ENCODE results near the gene CDK5. TPM values are rescaled to one million over a fixed set of nuclear protein-coding genes. Genes with fewer than 3 reads are reported as not detected.

CDK5 gene
- total and polyA plus RNA-seq, 10 of the 15 experiments (the other 5 are each of a cell fraction or from before 2014, with no cell fraction given): 1.5 to 33.4 (median 21.6) TPM

DNA sequence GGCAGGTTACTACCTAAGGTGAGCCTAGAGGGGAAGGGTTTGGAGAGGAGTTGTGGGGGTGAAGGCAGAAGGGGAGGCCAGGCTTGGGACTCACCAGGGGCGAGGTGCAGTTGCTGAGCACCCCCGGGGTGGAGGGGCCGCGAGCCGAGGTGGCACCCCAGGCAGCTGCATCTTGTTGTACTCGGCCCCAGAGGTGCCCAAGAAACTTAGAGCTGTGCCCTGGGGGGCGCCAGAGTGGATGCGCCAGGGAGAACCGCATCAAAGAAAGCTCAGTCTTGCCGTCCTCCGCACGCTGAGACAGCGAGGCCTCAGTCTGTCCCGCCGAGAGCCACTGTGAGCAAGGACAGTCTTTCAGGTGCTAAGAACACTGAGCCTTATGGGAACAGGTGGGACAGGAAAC lies 40.8 kb downstream of the CDK5 start (continued):
- TF ChIP-seq, protein P1, sequence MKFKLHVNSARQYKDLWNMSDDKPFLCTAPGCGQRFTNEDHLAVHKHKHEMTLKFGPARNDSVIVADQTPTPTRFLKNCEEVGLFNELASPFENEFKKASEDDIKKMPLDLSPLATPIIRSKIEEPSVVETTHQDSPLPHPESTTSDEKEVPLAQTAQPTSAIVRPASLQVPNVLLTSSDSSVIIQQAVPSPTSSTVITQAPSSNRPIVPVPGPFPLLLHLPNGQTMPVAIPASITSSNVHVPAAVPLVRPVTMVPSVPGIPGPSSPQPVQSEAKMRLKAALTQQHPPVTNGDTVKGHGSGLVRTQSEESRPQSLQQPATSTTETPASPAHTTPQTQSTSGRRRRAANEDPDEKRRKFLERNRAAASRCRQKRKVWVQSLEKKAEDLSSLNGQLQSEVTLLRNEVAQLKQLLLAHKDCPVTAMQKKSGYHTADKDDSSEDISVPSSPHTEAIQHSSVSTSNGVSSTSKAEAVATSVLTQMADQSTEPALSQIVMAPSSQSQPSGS (IDR thresholded peaks at IDR 0.05; ENCODE audit: low read length): no peak
- TF ChIP-seq, protein P2, sequence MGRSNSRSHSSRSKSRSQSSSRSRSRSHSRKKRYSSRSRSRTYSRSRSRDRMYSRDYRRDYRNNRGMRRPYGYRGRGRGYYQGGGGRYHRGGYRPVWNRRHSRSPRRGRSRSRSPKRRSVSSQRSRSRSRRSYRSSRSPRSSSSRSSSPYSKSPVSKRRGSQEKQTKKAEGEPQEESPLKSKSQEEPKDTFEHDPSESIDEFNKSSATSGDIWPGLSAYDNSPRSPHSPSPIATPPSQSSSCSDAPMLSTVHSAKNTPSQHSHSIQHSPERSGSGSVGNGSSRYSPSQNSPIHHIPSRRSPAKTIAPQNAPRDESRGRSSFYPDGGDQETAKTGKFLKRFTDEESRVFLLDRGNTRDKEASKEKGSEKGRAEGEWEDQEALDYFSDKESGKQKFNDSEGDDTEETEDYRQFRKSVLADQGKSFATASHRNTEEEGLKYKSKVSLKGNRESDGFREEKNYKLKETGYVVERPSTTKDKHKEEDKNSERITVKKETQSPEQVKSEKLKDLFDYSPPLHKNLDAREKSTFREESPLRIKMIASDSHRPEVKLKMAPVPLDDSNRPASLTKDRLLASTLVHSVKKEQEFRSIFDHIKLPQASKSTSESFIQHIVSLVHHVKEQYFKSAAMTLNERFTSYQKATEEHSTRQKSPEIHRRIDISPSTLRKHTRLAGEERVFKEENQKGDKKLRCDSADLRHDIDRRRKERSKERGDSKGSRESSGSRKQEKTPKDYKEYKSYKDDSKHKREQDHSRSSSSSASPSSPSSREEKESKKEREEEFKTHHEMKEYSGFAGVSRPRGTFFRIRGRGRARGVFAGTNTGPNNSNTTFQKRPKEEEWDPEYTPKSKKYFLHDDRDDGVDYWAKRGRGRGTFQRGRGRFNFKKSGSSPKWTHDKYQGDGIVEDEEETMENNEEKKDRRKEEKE (IDR thresholded peaks at IDR 0.05): no peak
- no peak for TF ChIP-seq MTA2 (IDR thresholded peaks at IDR 0.05; ENCODE audit: low read depth)
- TF ChIP-seq POLR2A (IDR thresholded peaks at IDR 0.05; ENCODE audit: low read depth, low read length): no peak
- TF ChIP-seq CREM (IDR thresholded peaks at IDR 0.05; ENCODE audit: low read depth): no peak
- no peak for TF ChIP-seq BMI1 (IDR thresholded peaks at IDR 0.05; ENCODE audit: borderline replicate concordance)

DNA sequence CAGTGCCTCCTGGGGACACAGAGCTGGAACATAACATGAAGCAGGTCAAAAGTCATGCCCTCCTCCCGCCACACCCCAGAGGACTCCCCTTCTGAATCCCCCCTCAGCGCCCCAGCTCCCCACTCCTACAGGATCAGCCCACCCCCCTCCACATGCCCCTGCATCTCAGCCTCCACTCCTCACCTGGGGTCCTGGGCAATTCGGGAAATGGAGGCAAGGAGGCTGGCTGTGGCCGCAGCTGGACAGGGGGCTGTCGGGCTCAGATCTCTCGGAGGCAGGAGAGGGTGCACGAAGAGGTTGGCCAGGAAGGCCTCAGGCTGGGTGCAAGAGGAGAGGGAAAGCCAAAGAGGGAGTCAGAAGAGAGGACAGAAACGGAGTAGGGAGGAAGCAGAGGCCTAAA lies 41.2 kb downstream of the CDK5 start:
- Histone ChIP-seq H3K4me1 (ENCODE audit: control insufficient read depth, insufficient read depth, low read length) (peaks cover 9% of the 10 kb centered on the region), H2AFZ (ENCODE audit: control insufficient read depth, low read depth, low read length) (no peak overlapping the region), H3K4me2 (ENCODE audit: control insufficient read depth, insufficient read depth) (no peak overlapping the region), H3K27ac (ENCODE audit: control insufficient read depth, insufficient read depth) (no peak overlapping the region), H3K9ac (ENCODE audit: control insufficient read depth, insufficient read depth, low read length) (no peak overlapping the region), H4K20me1 (ENCODE audit: control insufficient read depth, insufficient read depth) (no peaks in the 10 kb centered on the region), H3K9me3 (replicated peaks; ENCODE audit: control insufficient read depth, insufficient read depth, low read length) (no peaks in the 10 kb centered on the region), H3K27me3 (replicated peaks in 1 of 2; ENCODE audit: control insufficient read depth in 2 of 2, insufficient read depth in 2 of 2, low read length in 1 of 2) (peaks cover 8 to 10% of the 10 kb centered on the region in 2 experiments; a peak in 3 of 4 replicates), H3K4me3 (no peak overlapping the region), H3K79me2 (ENCODE audit: control insufficient read depth, insufficient read depth, low read length) (no peaks in the 10 kb centered on the region), H3K36me3 (ENCODE audit: control insufficient read depth in 2 of 2, insufficient read depth in 2 of 2, low read length in 1 of 2) (no peaks in the 10 kb centered on the region)
- WGBS (ENCODE audit: insufficient coverage, insufficient replicate concordance, low lambda C conversion rate, missing lambda C conversion rate): 46% methylated on average over 5 of the region's 8 CpGs
- no TSS peak for BruUV-seq (replicated peaks)
- ATAC-seq (no peak), FAIRE-seq (no peak), DNase-seq (ENCODE audit: low read depth, low spot score) (no peak)
- intact Hi-C loops (cut with micrococcal nuclease; ENCODE audit: unreplicated experiment) (no loop called here), in situ Hi-C loops (cut with MboI) (no loop called here)
- POLR2A ChIA-PET: no interaction called here
- CTCF ChIA-PET: interaction anchor here (1.1 to 1.9 kb wide), 3 partner anchors 12 to 54 kb away, joined by 4 to 5 read pairs (median 4); partner anchors contain the start of gene ABCB8
- TF ChIP-seq RAD51 (IDR thresholded peaks at IDR 0.05) (no peak), BMI1 (IDR thresholded peaks at IDR 0.05; ENCODE audit: borderline replicate concordance) (no peak), STAT3 (IDR thresholded peaks at IDR 0.05; ENCODE audit: low read depth, low read length) (no peak)
- SMC1A ChIA-PET (ENCODE audit: uncharacterized antibody, unreplicated experiment): no interaction called here
- RAD21 ChIA-PET (ENCODE audit: unreplicated experiment): no interaction called here
